Measurements from ENCODE around the gene REC8. TPM values are rescaled to one million over a fixed set of nuclear protein-coding genes. Genes with fewer than 3 reads are reported as not detected.

Gene REC8
- total and polyA plus RNA-seq, 2 of the 13 experiments (the other 11 are each of a cell fraction or from before 2014, with no cell fraction given) = 3.4 to 14.7 TPM

DNA sequence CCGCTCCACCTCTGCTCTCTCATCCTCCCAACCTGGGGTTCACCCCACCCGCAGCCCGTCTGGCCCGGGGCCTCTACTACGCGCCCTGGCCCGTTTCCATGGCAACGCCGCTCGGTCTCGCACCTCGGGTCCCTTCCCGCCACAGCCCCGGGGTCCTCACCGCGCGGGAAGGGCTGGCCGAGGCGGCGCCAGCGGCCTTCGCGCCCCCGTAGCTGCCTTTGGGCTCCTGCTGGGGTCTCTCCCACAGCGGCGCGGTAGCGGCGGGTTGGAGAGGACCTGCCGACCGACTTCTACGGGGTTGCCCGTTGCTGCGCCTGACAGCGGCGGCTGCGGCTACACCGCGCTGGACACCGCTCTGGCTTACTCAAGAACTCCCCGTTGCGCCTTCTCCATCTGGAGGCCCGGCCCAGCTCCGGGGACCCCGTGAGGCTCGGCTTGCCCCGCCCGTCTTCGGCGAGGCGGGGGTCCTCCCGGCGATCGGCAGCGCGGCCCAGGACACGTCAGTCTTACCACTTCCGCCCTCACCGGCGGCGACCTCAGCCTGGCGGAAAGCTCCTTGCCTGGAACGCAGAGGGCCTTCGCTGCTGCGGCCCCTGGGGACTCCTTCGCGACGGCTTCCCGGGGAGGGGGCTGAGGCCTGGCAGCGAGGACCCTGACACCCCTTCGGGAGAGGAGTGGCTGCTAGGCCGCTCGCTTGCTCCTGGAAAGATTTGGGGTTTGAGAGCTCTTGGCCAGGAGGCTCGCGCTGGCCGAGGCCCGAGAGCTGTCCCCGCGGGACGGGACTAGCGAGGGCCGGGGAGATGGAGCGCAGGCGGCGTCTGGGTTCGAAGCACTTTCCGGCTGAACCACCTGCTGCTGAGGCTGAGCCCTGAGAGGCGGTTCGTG is 23.5 kb downstream of the REC8 start, which contains the start of gene TM9SF1 (continued):
- TF ChIP-seq, protein P1, sequence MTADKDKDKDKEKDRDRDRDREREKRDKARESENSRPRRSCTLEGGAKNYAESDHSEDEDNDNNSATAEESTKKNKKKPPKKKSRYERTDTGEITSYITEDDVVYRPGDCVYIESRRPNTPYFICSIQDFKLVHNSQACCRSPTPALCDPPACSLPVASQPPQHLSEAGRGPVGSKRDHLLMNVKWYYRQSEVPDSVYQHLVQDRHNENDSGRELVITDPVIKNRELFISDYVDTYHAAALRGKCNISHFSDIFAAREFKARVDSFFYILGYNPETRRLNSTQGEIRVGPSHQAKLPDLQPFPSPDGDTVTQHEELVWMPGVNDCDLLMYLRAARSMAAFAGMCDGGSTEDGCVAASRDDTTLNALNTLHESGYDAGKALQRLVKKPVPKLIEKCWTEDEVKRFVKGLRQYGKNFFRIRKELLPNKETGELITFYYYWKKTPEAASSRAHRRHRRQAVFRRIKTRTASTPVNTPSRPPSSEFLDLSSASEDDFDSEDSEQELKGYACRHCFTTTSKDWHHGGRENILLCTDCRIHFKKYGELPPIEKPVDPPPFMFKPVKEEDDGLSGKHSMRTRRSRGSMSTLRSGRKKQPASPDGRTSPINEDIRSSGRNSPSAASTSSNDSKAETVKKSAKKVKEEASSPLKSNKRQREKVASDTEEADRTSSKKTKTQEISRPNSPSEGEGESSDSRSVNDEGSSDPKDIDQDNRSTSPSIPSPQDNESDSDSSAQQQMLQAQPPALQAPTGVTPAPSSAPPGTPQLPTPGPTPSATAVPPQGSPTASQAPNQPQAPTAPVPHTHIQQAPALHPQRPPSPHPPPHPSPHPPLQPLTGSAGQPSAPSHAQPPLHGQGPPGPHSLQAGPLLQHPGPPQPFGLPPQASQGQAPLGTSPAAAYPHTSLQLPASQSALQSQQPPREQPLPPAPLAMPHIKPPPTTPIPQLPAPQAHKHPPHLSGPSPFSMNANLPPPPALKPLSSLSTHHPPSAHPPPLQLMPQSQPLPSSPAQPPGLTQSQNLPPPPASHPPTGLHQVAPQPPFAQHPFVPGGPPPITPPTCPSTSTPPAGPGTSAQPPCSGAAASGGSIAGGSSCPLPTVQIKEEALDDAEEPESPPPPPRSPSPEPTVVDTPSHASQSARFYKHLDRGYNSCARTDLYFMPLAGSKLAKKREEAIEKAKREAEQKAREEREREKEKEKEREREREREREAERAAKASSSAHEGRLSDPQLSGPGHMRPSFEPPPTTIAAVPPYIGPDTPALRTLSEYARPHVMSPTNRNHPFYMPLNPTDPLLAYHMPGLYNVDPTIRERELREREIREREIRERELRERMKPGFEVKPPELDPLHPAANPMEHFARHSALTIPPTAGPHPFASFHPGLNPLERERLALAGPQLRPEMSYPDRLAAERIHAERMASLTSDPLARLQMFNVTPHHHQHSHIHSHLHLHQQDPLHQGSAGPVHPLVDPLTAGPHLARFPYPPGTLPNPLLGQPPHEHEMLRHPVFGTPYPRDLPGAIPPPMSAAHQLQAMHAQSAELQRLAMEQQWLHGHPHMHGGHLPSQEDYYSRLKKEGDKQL (CRISPR knock-in tag; IDR thresholded peaks at IDR 0.05; ENCODE audit: low read depth) = no peak; the same call in 1 of the 2 replicates
- TF ChIP-seq MEF2D (CRISPR knock-in tag; IDR thresholded peaks at IDR 0.05) (peak; percentile 95), CCAR2 (optimal IDR thresholded peaks at IDR 0.05; ENCODE audit: low read depth, low read length) (peak; percentile 53), MZF1 (CRISPR knock-in tag; IDR thresholded peaks at IDR 0.05; ENCODE audit: borderline replicate concordance) (peak; percentile 92; the same call in 1 of the 2 replicates), ISX (CRISPR knock-in tag; conservative IDR thresholded peaks at IDR 0.05) (peak; percentile 96), EED (CRISPR knock-in tag; IDR thresholded peaks at IDR 0.05) (peak; percentile 100), ISL2 (CRISPR knock-in tag; IDR thresholded peaks at IDR 0.05) (peak; percentile 93), ATF1 (CRISPR knock-in tag; IDR thresholded peaks at IDR 0.05) (no peak), ZNF652 (CRISPR knock-in tag; IDR thresholded peaks at IDR 0.05; ENCODE audit: borderline replicate concordance, low read depth) (peak; percentile 19), ZNF441 (CRISPR knock-in tag; IDR thresholded peaks at IDR 0.05; ENCODE audit: borderline replicate concordance) (peak; percentile 94), ZNF879 (CRISPR knock-in tag; IDR thresholded peaks at IDR 0.05) (peak; percentile 99), NONO (IDR thresholded peaks at IDR 0.05) (no peak), NONO (CRISPR knock-in tag; conservative IDR thresholded peaks at IDR 0.05) (no peak), REXO4 (CRISPR knock-in tag; IDR thresholded peaks at IDR 0.05; ENCODE audit: borderline replicate concordance) (peak; percentile 90), NFE2 (CRISPR knock-in tag; IDR thresholded peaks at IDR 0.05) (no peak; the same call in 1 of the 2 replicates), XBP1 (CRISPR knock-in tag; IDR thresholded peaks at IDR 0.05) (peak; percentile 99), ZNF713 (CRISPR knock-in tag; IDR thresholded peaks at IDR 0.05) (peak; percentile 100)
- TF ChIP-seq, protein P2, sequence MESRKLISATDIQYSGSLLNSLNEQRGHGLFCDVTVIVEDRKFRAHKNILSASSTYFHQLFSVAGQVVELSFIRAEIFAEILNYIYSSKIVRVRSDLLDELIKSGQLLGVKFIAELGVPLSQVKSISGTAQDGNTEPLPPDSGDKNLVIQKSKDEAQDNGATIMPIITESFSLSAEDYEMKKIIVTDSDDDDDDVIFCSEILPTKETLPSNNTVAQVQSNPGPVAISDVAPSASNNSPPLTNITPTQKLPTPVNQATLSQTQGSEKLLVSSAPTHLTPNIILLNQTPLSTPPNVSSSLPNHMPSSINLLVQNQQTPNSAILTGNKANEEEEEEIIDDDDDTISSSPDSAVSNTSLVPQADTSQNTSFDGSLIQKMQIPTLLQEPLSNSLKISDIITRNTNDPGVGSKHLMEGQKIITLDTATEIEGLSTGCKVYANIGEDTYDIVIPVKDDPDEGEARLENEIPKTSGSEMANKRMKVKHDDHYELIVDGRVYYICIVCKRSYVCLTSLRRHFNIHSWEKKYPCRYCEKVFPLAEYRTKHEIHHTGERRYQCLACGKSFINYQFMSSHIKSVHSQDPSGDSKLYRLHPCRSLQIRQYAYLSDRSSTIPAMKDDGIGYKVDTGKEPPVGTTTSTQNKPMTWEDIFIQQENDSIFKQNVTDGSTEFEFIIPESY (CRISPR knock-in tag; IDR thresholded peaks at IDR 0.05) = no peak; the same call in 1 of the 2 replicates
- TF ChIP-seq, protein P3, sequence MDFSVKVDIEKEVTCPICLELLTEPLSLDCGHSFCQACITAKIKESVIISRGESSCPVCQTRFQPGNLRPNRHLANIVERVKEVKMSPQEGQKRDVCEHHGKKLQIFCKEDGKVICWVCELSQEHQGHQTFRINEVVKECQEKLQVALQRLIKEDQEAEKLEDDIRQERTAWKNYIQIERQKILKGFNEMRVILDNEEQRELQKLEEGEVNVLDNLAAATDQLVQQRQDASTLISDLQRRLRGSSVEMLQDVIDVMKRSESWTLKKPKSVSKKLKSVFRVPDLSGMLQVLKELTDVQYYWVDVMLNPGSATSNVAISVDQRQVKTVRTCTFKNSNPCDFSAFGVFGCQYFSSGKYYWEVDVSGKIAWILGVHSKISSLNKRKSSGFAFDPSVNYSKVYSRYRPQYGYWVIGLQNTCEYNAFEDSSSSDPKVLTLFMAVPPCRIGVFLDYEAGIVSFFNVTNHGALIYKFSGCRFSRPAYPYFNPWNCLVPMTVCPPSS (IDR thresholded peaks at IDR 0.05) = no peak
- TF ChIP-seq, protein P4, sequence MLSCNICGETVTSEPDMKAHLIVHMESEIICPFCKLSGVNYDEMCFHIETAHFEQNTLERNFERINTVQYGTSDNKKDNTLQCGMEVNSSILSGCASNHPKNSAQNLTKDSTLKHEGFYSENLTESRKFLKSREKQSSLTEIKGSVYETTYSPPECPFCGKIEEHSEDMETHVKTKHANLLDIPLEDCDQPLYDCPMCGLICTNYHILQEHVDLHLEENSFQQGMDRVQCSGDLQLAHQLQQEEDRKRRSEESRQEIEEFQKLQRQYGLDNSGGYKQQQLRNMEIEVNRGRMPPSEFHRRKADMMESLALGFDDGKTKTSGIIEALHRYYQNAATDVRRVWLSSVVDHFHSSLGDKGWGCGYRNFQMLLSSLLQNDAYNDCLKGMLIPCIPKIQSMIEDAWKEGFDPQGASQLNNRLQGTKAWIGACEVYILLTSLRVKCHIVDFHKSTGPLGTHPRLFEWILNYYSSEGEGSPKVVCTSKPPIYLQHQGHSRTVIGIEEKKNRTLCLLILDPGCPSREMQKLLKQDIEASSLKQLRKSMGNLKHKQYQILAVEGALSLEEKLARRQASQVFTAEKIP (CRISPR knock-in tag; IDR thresholded peaks at IDR 0.05; ENCODE audit: borderline replicate concordance) = no peak

Data from HepG2 (cell line).